HEK293T (cell line): ENCODE measurements around the gene CYP2B6.

Experiments used
- ARNT ChIP-seq: fragments of 450-650 bp; IDR thresholded peaks from 2 replicates; pipeline ENCODE4 v1.6.1; 2017; ENCODE audit warnings: mild to moderate bottlenecking
- BHLHE40 ChIP-seq: fragments of 450-650 bp; IDR thresholded peaks from 2 replicates; pipeline ENCODE4 v1.6.1; 2016; ENCODE audit warnings: mild to moderate bottlenecking, moderate library complexity, borderline replicate concordance
- FOXA1 ChIP-seq: fragments of 450-650 bp; IDR thresholded peaks from 2 replicates; pipeline ENCODE4 v1.6.1; 2016; ENCODE audit warnings: mild to moderate bottlenecking
- FOXK2 ChIP-seq: fragments of 450-650 bp; IDR thresholded peaks from 2 replicates; pipeline ENCODE4 v1.6.1; 2016; ENCODE audit warnings: mild to moderate bottlenecking
- FOXM1 ChIP-seq: fragments of 450-650 bp; IDR thresholded peaks from 2 replicates; pipeline ENCODE4 v1.6.1; 2017; ENCODE audit warnings: mild to moderate bottlenecking, borderline replicate concordance
- HDGF ChIP-seq: fragments of 450-650 bp; IDR thresholded peaks from 2 replicates; pipeline ENCODE4 v1.6.1; 2017; ENCODE audit warnings: antibody characterized with exemption, borderline replicate concordance
- L3MBTL2 ChIP-seq: fragments of 450-650 bp; conservative IDR thresholded peaks from 2 replicates; pipeline ENCODE4 v1.6.1; 2016; ENCODE audit warnings: mild to moderate bottlenecking
- LEF1 ChIP-seq: fragments of 450-650 bp; IDR thresholded peaks from 2 replicates; pipeline ENCODE4 v1.6.1; 2017; ENCODE audit warnings: mild to moderate bottlenecking, borderline replicate concordance
- NFRKB ChIP-seq: fragments of 450-650 bp; IDR thresholded peaks from 2 replicates; pipeline ENCODE4 v1.6.1; 2016; ENCODE audit warnings: mild to moderate bottlenecking, moderate library complexity
- SP1 ChIP-seq: fragments of 450-650 bp; IDR thresholded peaks from 2 replicates; pipeline ENCODE4 v1.6.1; 2017
- SUZ12 ChIP-seq: fragments of 450-650 bp; IDR thresholded peaks from 2 replicates; pipeline ENCODE4 v1.6.1; 2016; ENCODE audit warnings: mild to moderate bottlenecking
- TARDBP ChIP-seq: fragments of 450-650 bp; IDR thresholded peaks from 2 replicates; pipeline ENCODE4 v1.6.1; 2016
- ZNF384 ChIP-seq: fragments of 450-650 bp; IDR thresholded peaks from 2 replicates; pipeline ENCODE4 v1.6.1; 2016

GRCh38 chr19:41016488-41017071 is 25.5 kb downstream of the CYP2B6 start:
- TF ChIP-seq FOXM1 (no peak), LEF1 (no peak), FOXA1 (no peak), TARDBP (no peak), BHLHE40 (no peak), SUZ12 (no peak), SP1 (no peak), HDGF (no peak), FOXK2 (no peak), ARNT (no peak), NFRKB (no peak), ZNF384 (no peak), L3MBTL2 (no peak)
